Effector memory CD4-positive, alpha-beta T cell (primary cell): Measurements from ENCODE around the gene BRAF.
"Not testable (repeated sequence)": the region's sequence is repeated elsewhere in the genome, so short reads cannot be mapped to it uniquely, and the experiment has no call there.

Experiments
- DNase-seq, 3 donors: peaks; one replicate each; pipeline ENCODE4 v3.0.0-alpha.2; 2020
- H3K27ac ChIP-seq: 2 replicates; pipeline ENCODE4 v1.7.0; 2013; ENCODE audit warnings: mild to moderate bottlenecking, low read length, moderate library complexity; ENCODE audit not compliant: insufficient read depth, poor library complexity, severe bottlenecking
- H3K27me3 ChIP-seq: replicated peaks from 2 replicates; pipeline ENCODE4 v1.7.0; 2013; ENCODE audit warnings: mild to moderate bottlenecking, low read length; ENCODE audit not compliant: insufficient read depth, control insufficient read depth, poor library complexity, severe bottlenecking
- H3K36me3 ChIP-seq: 2 replicates; pipeline ENCODE4 v1.7.0; 2013; ENCODE audit warnings: mild to moderate bottlenecking, low read length, moderate library complexity; ENCODE audit not compliant: control insufficient read depth, insufficient read depth
- H3K4me1 ChIP-seq: 2 replicates; pipeline ENCODE4 v1.7.0; 2013; ENCODE audit warnings: low read length, mild to moderate bottlenecking; ENCODE audit not compliant: control insufficient read depth, insufficient read depth, poor library complexity, severe bottlenecking
- H3K4me3 ChIP-seq: 2 replicates; pipeline ENCODE4 v1.7.0; 2013; ENCODE audit warnings: low read length, low read depth, mild to moderate bottlenecking; ENCODE audit not compliant: insufficient read depth, poor library complexity, severe bottlenecking
- H3K9me3 ChIP-seq: 2 replicates; pipeline ENCODE4 v1.7.0; 2013; ENCODE audit warnings: mild to moderate bottlenecking, low read length, moderate library complexity; ENCODE audit not compliant: control insufficient read depth

The BRAF gene

GRCh38 chr7:140901941-140902302 lies 22.8 kb downstream of the BRAF start:
- no peaks in the 10 kb centered on the region for H3K36me3 ChIP-seq
- H3K9me3 ChIP-seq, result no peaks in the 10 kb centered on the region
- H3K4me1 ChIP-seq, result peaks cover 6% of the 10 kb centered on the region
- H3K4me3 ChIP-seq, result no peak overlapping the region
- H3K27ac ChIP-seq, result no peak overlapping the region
- no peaks in the 10 kb centered on the region for H3K27me3 ChIP-seq
- DNase-seq, result no peak

GRCh38 chr7:140899883-140900282 lies 24.8 kb downstream of the BRAF start:
- Histone ChIP-seq H3K9me3 (no peaks in the 10 kb centered on the region), H3K36me3 (no peaks in the 10 kb centered on the region), H3K27ac (no peak overlapping the region), H3K27me3 (no peaks in the 10 kb centered on the region), H3K4me3 (no peak overlapping the region), H3K4me1 (peaks cover 6% of the 10 kb centered on the region)
- no peak for DNase-seq

- Histone ChIP-seq H3K4me3 (no peak overlapping the region), H3K27me3 (no peaks in the 10 kb centered on the region), H3K27ac (no peak overlapping the region), H3K4me1 (peaks cover 6% of the 10 kb centered on the region), H3K9me3 (no peaks in the 10 kb centered on the region), H3K36me3 (no peaks in the 10 kb centered on the region)
- no peak for DNase-seq
Measured at GRCh38 chr7:140898786-140899536, 25.8 kb downstream of the BRAF start.

GRCh38 chr7:140896996-140897395 lies 27.7 kb downstream of the BRAF start:
- Histone ChIP-seq H3K27me3 (no peaks in the 10 kb centered on the region), H3K9me3 (no peaks in the 10 kb centered on the region), H3K27ac (no peak overlapping the region), H3K4me1 (peaks cover under 1% of the 10 kb centered on the region), H3K4me3 (no peak overlapping the region), H3K36me3 (no peaks in the 10 kb centered on the region)
- no peak for DNase-seq

- no peak overlapping the region for H3K27ac ChIP-seq
- no peaks in the 10 kb centered on the region for H3K9me3 ChIP-seq
- H3K36me3 ChIP-seq, result no peaks in the 10 kb centered on the region
- no peaks in the 10 kb centered on the region for H3K27me3 ChIP-seq
- H3K4me1 ChIP-seq, result no peaks in the 10 kb centered on the region
- H3K4me3 ChIP-seq, result no peak overlapping the region
- DNase-seq, result no peak
Measured at GRCh38 chr7:140889645-140890044, 35.1 kb downstream of the BRAF start.

GRCh38 chr7:140889150-140889549 lies 35.6 kb downstream of the BRAF start:
- DNase-seq, result no peak
- no peaks in the 10 kb centered on the region for H3K4me1 ChIP-seq
- H3K4me3 ChIP-seq, result no peak overlapping the region
- H3K36me3 ChIP-seq, result no peaks in the 10 kb centered on the region
- H3K27me3 ChIP-seq, result no peaks in the 10 kb centered on the region
- H3K27ac ChIP-seq, result no peak overlapping the region
- H3K9me3 ChIP-seq, result no peaks in the 10 kb centered on the region

- no peaks in the 10 kb centered on the region for H3K9me3 ChIP-seq
- no peak overlapping the region for H3K4me3 ChIP-seq
- no peaks in the 10 kb centered on the region for H3K4me1 ChIP-seq
- no peaks in the 10 kb centered on the region for H3K27me3 ChIP-seq
- H3K36me3 ChIP-seq, result no peaks in the 10 kb centered on the region
- H3K27ac ChIP-seq, result no peak overlapping the region
- DNase-seq, result no peak
Measured at GRCh38 chr7:140888087-140888486, 36.6 kb downstream of the BRAF start.

GRCh38 chr7:140885735-140886334 lies 38.9 kb downstream of the BRAF start:
- DNase-seq, result no peak
- no peaks in the 10 kb centered on the region for H3K27me3 ChIP-seq
- H3K27ac ChIP-seq, result no peak overlapping the region
- H3K4me3 ChIP-seq, result no peak overlapping the region
- H3K9me3 ChIP-seq, result no peaks in the 10 kb centered on the region
- no peaks in the 10 kb centered on the region for H3K4me1 ChIP-seq
- no peaks in the 10 kb centered on the region for H3K36me3 ChIP-seq

- H3K4me1 ChIP-seq, result no peaks in the 10 kb centered on the region
- H3K36me3 ChIP-seq, result no peaks in the 10 kb centered on the region
- no peaks in the 10 kb centered on the region for H3K9me3 ChIP-seq
- H3K27me3 ChIP-seq, result no peaks in the 10 kb centered on the region
- no peak overlapping the region for H3K27ac ChIP-seq
- H3K4me3 ChIP-seq, result no peak overlapping the region
- no peak for DNase-seq
Measured at GRCh38 chr7:140883378-140883777, 41.4 kb downstream of the BRAF start.

GRCh38 chr7:140882834-140883233 lies 41.9 kb downstream of the BRAF start:
- H3K27ac ChIP-seq, H3K4me1 ChIP-seq, H3K9me3 ChIP-seq, H3K27me3 ChIP-seq, H3K36me3 ChIP-seq, DNase-seq, H3K4me3 ChIP-seq: not testable (repeated sequence)
